Smooth muscle cell (in vitro differentiated cells): ENCODE data around the gene USP46. TPM values are rescaled to one million over a fixed set of nuclear protein-coding genes. Genes with fewer than 3 reads are reported as not detected.

Experiments used
- DNase-seq: peaks from one replicate; lab custom pipeline; 2025; ENCODE audit not compliant: unreplicated experiment; lab: John Stamatoyannopoulos, UW
- H2AFZ ChIP-seq: fragments of 200-600 bp; sonication (generic); 2 replicates; pipeline ENCODE4 v1.6.0; 2016; ENCODE audit warnings: antibody characterized with exemption, low read depth, mild to moderate bottlenecking
- H3F3A ChIP-seq: fragments of 200-600 bp; sonication (generic); 2 replicates; pipeline ENCODE4 v1.6.0; 2017; ENCODE audit warnings: antibody characterized with exemption, low read depth
- H3K27ac ChIP-seq: fragments of 200-600 bp; sonication (generic); 2 replicates; pipeline ENCODE4 v1.5.1; 2016; ENCODE audit warnings: low read depth, mild to moderate bottlenecking
- H3K27me3 ChIP-seq: fragments of 200-600 bp; sonication (generic); 2 replicates; pipeline ENCODE4 v1.6.1; 2016; ENCODE audit warnings: low read depth, mild to moderate bottlenecking
- H3K36me3 ChIP-seq: fragments of 200-600 bp; sonication (generic); 2 replicates; pipeline ENCODE4 v1.5.1; 2016; ENCODE audit warnings: low read depth
- H3K4me1 ChIP-seq: fragments of 200-600 bp; sonication (generic); 2 replicates; pipeline ENCODE4 v1.5.1; 2016; ENCODE audit warnings: low read depth
- H3K4me2 ChIP-seq: fragments of 200-600 bp; sonication (generic); 2 replicates; pipeline ENCODE4 v1.6.0; 2016; ENCODE audit warnings: mild to moderate bottlenecking
- H3K4me3 ChIP-seq: fragments of 200-600 bp; sonication (generic); 2 replicates; pipeline ENCODE4 v1.5.1; 2016; ENCODE audit warnings: mild to moderate bottlenecking
- H3K79me2 ChIP-seq: fragments of 200-600 bp; sonication (generic); 2 replicates; pipeline ENCODE4 v1.6.0; 2016; ENCODE audit warnings: low read depth, mild to moderate bottlenecking
- H3K9ac ChIP-seq: fragments of 200-600 bp; sonication (generic); 2 replicates; pipeline ENCODE4 v1.6.0; 2016; ENCODE audit warnings: low read depth
- H3K9me3 ChIP-seq: fragments of 200-600 bp; sonication (generic); replicated peaks from 2 replicates; pipeline ENCODE4 v1.5.1; 2016; ENCODE audit warnings: low read depth
- H4K20me1 ChIP-seq: fragments of 200-600 bp; sonication (generic); 2 replicates; pipeline ENCODE4 v1.6.0; 2016; ENCODE audit warnings: low read depth
- CTCF ChIP-seq: fragments of 200-600 bp; sonication (generic); IDR thresholded peaks from 2 replicates; pipeline ENCODE4 v1.5.1; 2017; ENCODE audit warnings: borderline replicate concordance, mild to moderate bottlenecking, antibody characterized with exemption; ENCODE audit not compliant: insufficient read depth, poor library complexity, severe bottlenecking
- whole genome bisulfite sequencing: methylation state at CpG from one replicate; pipeline ENCODE4 v1.1.7; 2016; ENCODE audit warnings: low lambda C conversion rate; 5-methylcytosine and 5-hydroxymethylcytosine counted together
- polyA plus RNA-seq: library from polyadenylated mRNA; unstranded; fragments of >200 nt; fragmentation: Nextera tagmentation; extraction: Ambion mirVana; gene quantifications from 2 replicates; pipeline ENCODE4 v1.2.1, GENCODE V29; 2016
- total RNA-seq: library from RNA; depleted of rRNA; stranded (reverse); fragments of >200 nt; gene quantifications from 2 replicates; pipeline ENCODE4 v1.2.3, GENCODE V29; 2014

The USP46 gene
- total and polyA plus RNA-seq, 2 experiments from 2014 or later, result 17.2 to 30.4 TPM

- Histone ChIP-seq H3K4me1 (no peaks in the 10 kb centered on the region), H3K4me3 (no peak overlapping the region), H2AFZ (no peak overlapping the region), H3K27me3 (no peaks in the 10 kb centered on the region), H3F3A (no peaks in the 10 kb centered on the region), H3K27ac (no peak overlapping the region), H3K4me2 (no peak overlapping the region), H3K79me2 (peaks cover 65% of the 10 kb centered on the region), H4K20me1 (peaks cover 75% of the 10 kb centered on the region), H3K36me3 (no peaks in the 10 kb centered on the region), H3K9ac (no peak overlapping the region), H3K9me3 (no peaks in the 10 kb centered on the region)
- WGBS, result 98% methylated on average over 4 of the region's 4 CpGs
- no peak for DNase-seq
- no peak for TF ChIP-seq CTCF
Observed at GRCh38 chr4:52635130-52635529, 24.0 kb downstream of the USP46 start.

GRCh38 chr4:52633846-52634245 lies 25.3 kb downstream of the USP46 start:
- Histone ChIP-seq H3K79me2 (peaks cover 64% of the 10 kb centered on the region), H3K27me3 (no peaks in the 10 kb centered on the region), H3K4me1 (no peaks in the 10 kb centered on the region), H3K36me3 (no peaks in the 10 kb centered on the region), H2AFZ (no peak overlapping the region), H3K9me3 (no peaks in the 10 kb centered on the region), H3K9ac (no peak overlapping the region), H3K4me3 (no peak overlapping the region), H3K27ac (no peak overlapping the region), H3K4me2 (no peak overlapping the region), H3F3A (no peaks in the 10 kb centered on the region), H4K20me1 (peaks cover 72% of the 10 kb centered on the region)
- TF ChIP-seq CTCF, result no peak
- no peak for DNase-seq
- 92% methylated on average over 6 of the region's 6 CpGs for WGBS

- WGBS, result 99% methylated on average over 2 of the region's 2 CpGs
Observed at GRCh38 chr4:52628974-52629373, 30.1 kb downstream of the USP46 start.

More at GRCh38 chr4:52628974-52629373, 30.1 kb downstream of the USP46 start:
- Histone ChIP-seq H3K27ac (no peak overlapping the region), H3K9ac (no peak overlapping the region), H3K9me3 (no peaks in the 10 kb centered on the region), H3K4me1 (no peaks in the 10 kb centered on the region), H2AFZ (no peak overlapping the region), H3K79me2 (peaks cover 25% of the 10 kb centered on the region), H3K27me3 (no peaks in the 10 kb centered on the region), H4K20me1 (peaks cover 45% of the 10 kb centered on the region), H3K4me2 (no peak overlapping the region), H3K36me3 (no peaks in the 10 kb centered on the region), H3K4me3 (no peak overlapping the region), H3F3A (no peaks in the 10 kb centered on the region)
- DNase-seq, result no peak
- no peak for TF ChIP-seq CTCF
